ENCODE data around the gene GPC5.
"Not testable (repeated sequence)": the region's sequence is repeated elsewhere in the genome, so short reads cannot be mapped to it uniquely, and the experiment has no call there.

GRCh38 chr13:92695827-92696226, 1297.4 kb downstream of the GPC5 start:
- TF ChIP-seq POLR2A, CTCF (IDR thresholded peaks at IDR 0.05): not testable (repeated sequence)

Measured in testis (tissue), 2 donors.